ENCODE data around the gene TRPV4. TPM values are rescaled to one million over a fixed set of nuclear protein-coding genes. Genes with fewer than 3 reads are reported as not detected.

The TRPV4 gene
- total and polyA plus RNA-seq, 4 donors, result 1.9 to 6.5 (median 2.2) TPM

GRCh38 chr12:109817627-109818231 is 15.5 kb downstream of the TRPV4 start:
- no peak overlapping the region for H3K4me3 ChIP-seq
- no peak for DNase-seq
- no peak for ATAC-seq (ENCODE audit: insufficient read depth, low FRiP score)
- H3K27me3 ChIP-seq (ENCODE audit: control insufficient read depth in 3 of 3, insufficient read depth in 3 of 3, low read length in 2 of 3), result no peaks in the 10 kb centered on the region
- peaks cover 0 to 5% (median 0%) of the 10 kb centered on the region in 5 donors for H3K4me1 ChIP-seq (ENCODE audit: control insufficient read depth in 5 of 5, insufficient read depth in 5 of 5, low read length in 5 of 5)
- no peak for TF ChIP-seq CTCF (IDR thresholded peaks at IDR 0.05; ENCODE audit: control extremely low read depth, extremely low read depth)
- H3K36me3 ChIP-seq (ENCODE audit: control insufficient read depth in 4 of 4, insufficient read depth in 4 of 4, low read length in 4 of 4), result peaks cover 0 to 3% (median 0%) of the 10 kb centered on the region in 4 donors
- H3K27ac ChIP-seq (ENCODE audit: low read depth in 1 of 2, low read length in 1 of 2), result no peak overlapping the region
- no peak overlapping the region for H3K9ac ChIP-seq (ENCODE audit: insufficient read depth in 1 of 2, low read length in 2 of 2)
- WGBS, 2 donors, result 93 to 94% methylated on average over 8 of the region's 8 CpGs
- no peaks in the 10 kb centered on the region for H3K9me3 ChIP-seq (ENCODE audit: control insufficient read depth in 4 of 4, insufficient read depth in 3 of 4, low read length in 3 of 4)

GRCh38 chr12:109816870-109817269 is 16.3 kb downstream of the TRPV4 start:
- no peaks in the 10 kb centered on the region for H3K9me3 ChIP-seq (ENCODE audit: control insufficient read depth in 4 of 4, insufficient read depth in 3 of 4, low read length in 3 of 4)
- ATAC-seq (ENCODE audit: insufficient read depth, low FRiP score), result no peak
- H3K27ac ChIP-seq (ENCODE audit: low read depth in 1 of 2, low read length in 1 of 2), result no peak overlapping the region
- H3K9ac ChIP-seq (ENCODE audit: insufficient read depth in 1 of 2, low read length in 2 of 2), result no peak overlapping the region
- DNase-seq, result no peak
- H3K4me1 ChIP-seq (ENCODE audit: control insufficient read depth in 5 of 5, insufficient read depth in 5 of 5, low read length in 5 of 5), result peaks cover 0 to 5% (median 0%) of the 10 kb centered on the region in 5 donors
- no peaks in the 10 kb centered on the region for H3K27me3 ChIP-seq (ENCODE audit: control insufficient read depth in 3 of 3, insufficient read depth in 3 of 3, low read length in 2 of 3)
- H3K36me3 ChIP-seq (ENCODE audit: control insufficient read depth in 4 of 4, insufficient read depth in 4 of 4, low read length in 4 of 4), result peaks cover 0 to 3% (median 0%) of the 10 kb centered on the region in 4 donors
- WGBS, 2 donors, result 65 to 79% methylated on average over 7 of the region's 7 CpGs
- no peak for TF ChIP-seq CTCF (IDR thresholded peaks at IDR 0.05; ENCODE audit: control extremely low read depth, extremely low read depth)
- no peak overlapping the region for H3K4me3 ChIP-seq

- H3K27me3 ChIP-seq (ENCODE audit: control insufficient read depth in 3 of 3, insufficient read depth in 3 of 3, low read length in 2 of 3), result no peaks in the 10 kb centered on the region
- H3K9me3 ChIP-seq (ENCODE audit: control insufficient read depth in 4 of 4, insufficient read depth in 3 of 4, low read length in 3 of 4), result no peaks in the 10 kb centered on the region
- H3K4me3 ChIP-seq, result no peak overlapping the region
- 74 to 85% methylated on average over 10 of the region's 10 CpGs for WGBS, 2 donors
- no peak for ATAC-seq (ENCODE audit: insufficient read depth, low FRiP score)
- peaks cover 0 to 5% (median 0%) of the 10 kb centered on the region in 5 donors for H3K4me1 ChIP-seq (ENCODE audit: control insufficient read depth in 5 of 5, insufficient read depth in 5 of 5, low read length in 5 of 5)
- peaks cover 0 to 3% (median 0%) of the 10 kb centered on the region in 4 donors for H3K36me3 ChIP-seq (ENCODE audit: control insufficient read depth in 4 of 4, insufficient read depth in 4 of 4, low read length in 4 of 4)
- DNase-seq, result no peak
- H3K9ac ChIP-seq (ENCODE audit: insufficient read depth in 1 of 2, low read length in 2 of 2), result no peak overlapping the region
- no peak for TF ChIP-seq CTCF (IDR thresholded peaks at IDR 0.05; ENCODE audit: control extremely low read depth, extremely low read depth)
- no peak overlapping the region for H3K27ac ChIP-seq (ENCODE audit: low read depth in 1 of 2, low read length in 1 of 2)
Measured at GRCh38 chr12:109815757-109816617, 17.2 kb downstream of the TRPV4 start.

Measured in lung (tissue), 12 donors.